Measurements from ENCODE around the gene KCTD1. TPM values are rescaled to one million over a fixed set of nuclear protein-coding genes. Genes with fewer than 3 reads are reported as not detected.

The KCTD1 gene
- total and polyA plus RNA-seq, 2 donors from 2014 or later, result 48.5 to 83.7 TPM

GRCh38 chr18:26434887-26435286, 113.5 kb downstream of the KCTD1 start:
- TF ChIP-seq CTCF (IDR thresholded peaks at IDR 0.05; ENCODE audit: borderline replicate concordance, extremely low read depth, insufficient read depth), result no peak
- DNase-seq (no peak), FAIRE-seq (no peak)
- no peak overlapping the region for H3K9ac ChIP-seq (ENCODE audit: low read length in 3 of 3)
- no peaks in the 10 kb centered on the region for H3K9me3 ChIP-seq (ENCODE audit: control insufficient read depth in 2 of 3, insufficient read depth in 1 of 3, low read length in 3 of 3)
- no peak overlapping the region for H3K4me3 ChIP-seq (ENCODE audit: low read length in 3 of 3)
- H3K4me1 ChIP-seq (ENCODE audit: control insufficient read depth in 2 of 3, insufficient read depth in 2 of 3, low read depth in 1 of 3, low read length in 3 of 3), result no peaks in the 10 kb centered on the region
- H3K27ac ChIP-seq (ENCODE audit: low read depth in 2 of 2, low read length in 2 of 2), result no peak overlapping the region
- H3K36me3 ChIP-seq (ENCODE audit: control insufficient read depth in 2 of 3, insufficient read depth in 3 of 3, low read length in 3 of 3), result no peaks in the 10 kb centered on the region
- intact Hi-C loops (cut with DNase I), result no loop called here
- H3K27me3 ChIP-seq (ENCODE audit: control insufficient read depth, insufficient read depth, low read length), result no peaks in the 10 kb centered on the region

GRCh38 chr18:26432651-26433424, 115.5 kb downstream of the KCTD1 start:
- H3K9ac ChIP-seq (ENCODE audit: low read length in 3 of 3), result no peak overlapping the region
- no peak for FAIRE-seq
- no peak overlapping the region for H3K4me3 ChIP-seq (ENCODE audit: low read length in 3 of 3)

GRCh38 chr18:26429535-26430226, 118.7 kb downstream of the KCTD1 start:
- Histone ChIP-seq H3K4me1 (ENCODE audit: control insufficient read depth in 2 of 3, insufficient read depth in 2 of 3, low read depth in 1 of 3, low read length in 3 of 3) (no peaks in the 10 kb centered on the region), H3K4me3 (ENCODE audit: low read length in 3 of 3) (no peak overlapping the region), H3K27me3 (ENCODE audit: control insufficient read depth, insufficient read depth, low read length) (no peaks in the 10 kb centered on the region), H3K27ac (ENCODE audit: low read depth in 2 of 2, low read length in 2 of 2) (no peak overlapping the region), H3K9ac (ENCODE audit: low read length in 3 of 3) (no peak overlapping the region), H3K9me3 (ENCODE audit: control insufficient read depth in 2 of 3, insufficient read depth in 1 of 3, low read length in 3 of 3) (no peaks in the 10 kb centered on the region), H3K36me3 (ENCODE audit: control insufficient read depth in 2 of 3, insufficient read depth in 3 of 3, low read length in 3 of 3) (no peaks in the 10 kb centered on the region)
- intact Hi-C loops (cut with DNase I), result no loop called here
- no peak for FAIRE-seq
- peak in 4 of 5 donors; percentile 67 to 93 (median 82) for DNase-seq
- no peak for TF ChIP-seq CTCF (IDR thresholded peaks at IDR 0.05; ENCODE audit: borderline replicate concordance, extremely low read depth, insufficient read depth)

More at GRCh38 chr18:26432651-26433424, 115.5 kb downstream of the KCTD1 start:
- Histone ChIP-seq H3K27me3 (ENCODE audit: control insufficient read depth, insufficient read depth, low read length) (no peaks in the 10 kb centered on the region), H3K9me3 (ENCODE audit: control insufficient read depth in 2 of 3, insufficient read depth in 1 of 3, low read length in 3 of 3) (no peaks in the 10 kb centered on the region), H3K36me3 (ENCODE audit: control insufficient read depth in 2 of 3, insufficient read depth in 3 of 3, low read length in 3 of 3) (no peaks in the 10 kb centered on the region), H3K4me1 (ENCODE audit: control insufficient read depth in 2 of 3, insufficient read depth in 2 of 3, low read depth in 1 of 3, low read length in 3 of 3) (no peaks in the 10 kb centered on the region), H3K27ac (ENCODE audit: low read depth in 2 of 2, low read length in 2 of 2) (no peak overlapping the region)
- no peak for TF ChIP-seq CTCF (IDR thresholded peaks at IDR 0.05; ENCODE audit: borderline replicate concordance, extremely low read depth, insufficient read depth)
- intact Hi-C loops (cut with DNase I), result no loop called here
- no peak for DNase-seq

All from kidney (tissue), 14 donors.